Measurements from ENCODE around the gene CCL20.

The CCL20 gene

DNA sequence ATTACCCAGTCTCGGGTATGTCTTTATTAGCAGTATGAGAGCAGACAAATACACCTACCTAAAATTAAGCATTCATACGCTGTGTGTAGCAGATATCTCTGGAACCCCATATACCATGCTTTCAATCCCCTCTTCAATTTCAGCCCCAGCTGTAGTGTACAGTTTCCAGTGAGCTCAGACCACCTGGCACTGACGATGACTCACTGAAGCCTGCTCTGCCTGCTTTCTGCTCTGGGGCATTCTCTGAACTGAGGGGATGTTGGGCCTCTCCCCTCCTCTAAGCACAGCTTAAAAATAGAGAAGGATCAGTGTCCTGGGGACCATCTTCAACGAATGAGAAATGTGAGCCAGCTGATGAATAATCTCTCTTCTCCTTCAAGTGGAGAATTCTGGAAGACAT is 8.7 kb upstream of the CCL20 start:
- no peak for DNase-seq

DNA sequence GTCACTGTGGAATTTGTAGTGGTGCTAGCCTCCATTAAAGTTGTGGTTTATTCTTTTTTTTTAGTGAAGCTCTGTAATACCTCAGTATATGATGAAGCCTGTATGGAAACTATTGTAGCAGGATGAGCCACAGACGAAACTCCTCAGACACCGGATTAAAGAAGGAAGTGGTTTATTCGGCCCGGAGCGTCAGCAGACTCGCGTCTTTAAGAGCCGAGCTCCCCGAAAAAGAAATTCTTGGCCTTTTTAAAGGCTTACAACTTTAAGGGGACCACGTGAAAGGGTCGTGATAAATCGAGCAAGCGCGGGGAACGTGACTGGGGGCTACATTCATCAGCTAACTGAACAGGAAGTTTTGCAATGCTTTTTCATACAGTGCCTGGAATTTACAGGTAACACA is 8.1 kb upstream of the CCL20 start:
- DNase-seq: no peak

DNA sequence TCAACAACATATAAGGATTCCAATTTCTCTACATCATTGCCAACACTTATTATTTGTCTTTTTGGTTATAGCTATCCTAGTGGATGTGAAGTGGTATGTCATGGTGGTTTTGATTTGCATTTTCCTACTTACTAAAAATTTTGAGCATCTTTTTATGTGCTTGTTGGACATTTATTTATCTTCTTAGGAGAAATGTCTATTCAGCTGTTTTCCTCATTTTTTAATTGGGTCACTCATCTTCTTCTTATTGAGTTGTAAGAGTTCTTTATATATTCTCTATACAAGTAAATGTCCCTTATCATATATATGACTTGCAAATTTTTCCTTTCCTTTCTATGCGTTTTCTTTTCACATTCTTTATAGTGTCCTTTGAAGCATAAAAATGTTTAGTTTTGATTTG is 4.7 kb upstream of the CCL20 start:
- DNase-seq: no peak

DNA sequence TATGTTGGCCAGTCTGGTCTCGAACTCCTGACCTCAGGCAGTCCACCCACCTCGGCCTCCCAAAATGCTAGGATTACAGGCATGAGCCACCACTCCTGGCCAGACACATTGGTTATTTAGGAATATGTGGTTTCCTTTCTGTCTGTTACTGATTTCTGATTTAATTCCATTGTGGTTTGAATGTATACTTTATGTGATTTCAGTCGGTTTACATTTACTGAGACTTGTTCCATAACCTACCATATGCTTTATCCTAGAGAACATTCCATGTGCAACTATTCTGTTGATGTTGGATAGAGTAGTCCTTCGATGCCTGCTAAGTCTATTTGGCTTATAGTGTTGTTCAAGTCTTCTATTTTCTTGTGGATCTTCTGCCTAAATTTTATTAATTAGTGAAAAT is 1.6 kb upstream of the CCL20 start:
- DNase-seq: no peak

DNA sequence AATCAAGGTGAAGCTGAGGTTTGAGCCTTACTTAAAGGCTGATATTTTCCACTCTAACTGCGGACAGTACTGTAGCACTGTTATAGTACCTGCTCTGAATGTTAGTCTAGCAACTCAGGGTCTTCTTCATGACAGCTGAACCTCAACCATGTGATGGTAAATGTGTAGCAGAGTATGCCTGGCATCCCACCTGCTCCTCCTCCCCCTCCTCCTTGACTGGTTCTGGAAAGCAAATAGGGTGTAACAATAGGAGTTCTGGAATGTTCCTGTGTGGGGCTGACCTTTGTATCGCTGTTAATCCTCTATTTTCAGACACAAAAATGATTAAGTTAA is 447 bp upstream of the CCL20 start:
- DNase-seq: no peak

DNA sequence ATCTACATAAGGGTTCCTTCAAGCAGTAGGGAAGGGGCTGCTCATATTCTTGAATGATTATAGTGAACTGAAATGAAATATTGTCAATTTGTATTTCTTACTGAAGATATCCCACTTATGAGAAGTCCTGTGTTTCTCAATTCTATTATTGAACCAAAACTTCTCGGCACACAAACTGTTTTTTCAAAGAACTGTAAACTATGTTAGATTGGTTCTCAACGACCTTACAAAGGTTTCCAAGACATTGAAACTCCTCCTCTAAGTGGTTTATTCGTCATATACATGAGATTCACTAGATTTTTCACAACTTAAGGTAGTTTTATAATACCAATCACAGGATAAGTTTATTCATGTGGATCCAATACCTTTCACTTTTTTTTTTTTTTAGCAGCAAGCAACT is 1.4 kb downstream of the CCL20 start:
- no peak for DNase-seq

DNA sequence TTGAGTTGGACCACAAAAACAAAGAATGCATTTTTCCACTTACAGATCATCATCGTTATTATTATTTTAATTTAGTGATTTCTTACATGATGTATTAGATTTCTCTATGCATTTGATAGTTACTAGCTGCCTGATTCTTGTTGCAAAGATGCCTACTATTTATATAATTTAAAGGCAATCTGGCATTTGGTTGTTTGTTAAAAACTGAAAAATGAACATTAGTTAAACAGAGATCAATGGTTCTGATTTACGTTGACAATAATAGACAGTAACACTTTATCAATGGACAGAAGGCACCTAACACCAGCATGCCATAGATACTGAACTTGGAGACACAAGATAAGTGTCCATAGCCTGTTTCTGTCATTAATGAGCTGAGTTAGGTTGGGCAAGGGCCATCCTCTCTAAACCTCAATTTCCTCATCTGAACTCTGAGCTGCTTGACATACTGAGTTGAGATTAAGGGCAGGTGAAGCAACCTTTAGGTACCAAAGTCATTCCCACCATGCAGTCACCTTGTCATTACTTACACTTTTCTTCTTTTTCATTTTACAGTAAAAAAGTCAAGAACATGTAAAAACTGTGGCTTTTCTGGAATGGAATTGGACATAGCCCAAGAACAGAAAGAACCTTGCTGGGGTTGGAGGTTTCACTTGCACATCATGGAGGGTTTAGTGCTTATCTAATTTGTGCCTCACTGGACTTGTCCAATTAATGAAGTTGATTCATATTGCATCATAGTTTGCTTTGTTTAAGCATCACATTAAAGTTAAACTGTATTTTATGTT is 3.1 kb downstream of the CCL20 start:
- no peak for DNase-seq

DNA sequence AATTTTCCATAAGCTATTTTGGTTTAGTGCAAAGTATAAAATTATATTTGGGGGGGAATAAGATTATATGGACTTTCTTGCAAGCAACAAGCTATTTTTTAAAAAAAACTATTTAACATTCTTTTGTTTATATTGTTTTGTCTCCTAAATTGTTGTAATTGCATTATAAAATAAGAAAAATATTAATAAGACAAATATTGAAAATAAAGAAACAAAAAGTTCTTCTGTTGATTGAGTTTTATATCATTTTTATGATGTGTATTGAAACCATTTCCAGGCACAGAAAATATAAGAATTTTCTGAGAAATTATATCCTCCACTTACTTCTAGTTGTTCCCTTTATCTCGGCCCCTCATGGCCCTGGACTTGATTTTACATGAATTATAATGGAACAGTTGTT is 3.7 kb downstream of the CCL20 start:
- no peak for DNase-seq

DNA sequence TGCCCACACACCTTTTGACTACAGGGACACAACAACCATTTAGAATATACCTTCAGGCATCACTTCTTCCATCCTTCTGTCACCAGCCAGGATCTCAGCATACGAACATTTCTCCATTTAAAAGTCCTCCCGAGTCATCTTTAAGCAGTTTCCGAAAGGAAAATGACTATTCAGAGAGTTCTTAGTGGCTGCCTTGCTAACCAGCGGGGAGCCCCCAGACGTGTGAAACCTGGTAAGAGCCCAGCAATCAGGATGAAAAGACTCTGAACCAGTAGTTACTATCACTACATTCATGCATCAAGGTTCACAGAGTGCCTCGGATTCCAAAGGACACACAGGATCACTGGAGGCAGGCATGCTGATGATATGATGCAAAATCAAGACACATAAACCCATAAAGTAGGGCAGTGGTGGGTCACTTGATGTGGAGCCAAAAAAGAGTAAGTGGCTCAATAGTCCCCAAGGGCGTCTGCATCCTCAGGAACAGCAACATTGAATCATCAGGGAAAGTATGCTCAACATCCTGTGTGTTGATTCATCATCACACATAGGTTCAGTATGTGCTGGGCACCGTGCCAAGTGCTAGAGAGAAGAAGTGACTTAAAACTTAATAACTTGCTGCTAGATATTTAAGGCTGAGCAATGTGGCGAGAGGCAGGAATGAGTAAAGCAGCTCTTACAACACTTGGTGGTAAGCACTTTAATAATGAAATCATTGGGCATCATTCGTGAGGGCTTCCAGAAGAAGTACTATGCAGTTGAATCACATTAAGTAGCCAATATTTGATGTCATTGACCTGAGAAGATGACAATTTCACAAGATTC is 4.4 kb downstream of the CCL20 start:
- DNase-seq: no peak

DNA sequence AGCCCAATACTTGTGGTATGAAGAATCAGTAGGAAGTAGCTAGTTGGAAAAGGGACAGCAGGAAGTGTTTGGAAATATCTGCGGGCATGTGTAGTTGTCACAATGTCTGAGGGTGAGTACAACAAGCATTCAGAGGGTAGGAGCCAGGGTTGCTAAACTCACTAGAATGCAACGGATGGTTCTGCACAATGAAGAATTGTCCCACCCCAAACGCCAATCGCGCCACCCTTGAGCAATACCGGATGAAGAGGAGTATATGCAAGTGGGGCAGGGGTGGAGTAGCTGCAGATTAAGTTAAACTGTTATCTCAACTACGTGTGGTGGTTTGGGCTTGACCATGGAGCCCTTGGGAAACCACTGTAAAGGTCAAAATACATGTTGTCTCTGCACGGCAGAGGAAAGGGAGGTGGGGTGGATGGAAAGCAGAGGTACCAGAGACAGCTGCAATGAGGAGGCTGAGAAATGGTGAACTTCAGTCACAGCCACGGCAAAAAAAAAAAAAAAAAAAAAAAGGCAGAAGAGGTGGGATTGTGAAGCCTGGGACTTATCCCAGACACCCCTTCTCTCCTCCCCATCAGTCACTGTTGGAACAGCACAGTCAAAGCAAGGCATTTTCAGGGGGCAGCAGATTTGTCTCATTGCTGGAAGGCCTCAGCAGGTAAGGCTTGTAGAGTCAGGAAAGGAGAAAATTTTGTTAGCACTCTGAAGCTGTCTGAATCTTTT is 5.2 kb downstream of the CCL20 start:
- DNase-seq: no peak

DNA sequence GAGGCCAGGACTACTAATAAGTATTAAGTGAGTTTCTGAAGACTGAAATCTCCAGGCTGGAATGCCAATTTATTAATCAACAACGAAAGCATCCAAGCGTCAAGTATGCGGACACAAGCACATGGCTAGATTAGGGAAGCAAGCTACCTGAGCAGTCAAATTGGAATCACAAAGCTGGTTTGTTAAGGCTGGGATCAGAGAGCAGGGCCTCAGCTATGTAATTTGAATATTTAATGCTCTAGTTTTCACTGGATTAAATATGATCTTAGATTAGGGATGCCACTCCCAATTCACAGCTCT is 5.7 kb downstream of the CCL20 start:
- no peak for DNase-seq

DNA sequence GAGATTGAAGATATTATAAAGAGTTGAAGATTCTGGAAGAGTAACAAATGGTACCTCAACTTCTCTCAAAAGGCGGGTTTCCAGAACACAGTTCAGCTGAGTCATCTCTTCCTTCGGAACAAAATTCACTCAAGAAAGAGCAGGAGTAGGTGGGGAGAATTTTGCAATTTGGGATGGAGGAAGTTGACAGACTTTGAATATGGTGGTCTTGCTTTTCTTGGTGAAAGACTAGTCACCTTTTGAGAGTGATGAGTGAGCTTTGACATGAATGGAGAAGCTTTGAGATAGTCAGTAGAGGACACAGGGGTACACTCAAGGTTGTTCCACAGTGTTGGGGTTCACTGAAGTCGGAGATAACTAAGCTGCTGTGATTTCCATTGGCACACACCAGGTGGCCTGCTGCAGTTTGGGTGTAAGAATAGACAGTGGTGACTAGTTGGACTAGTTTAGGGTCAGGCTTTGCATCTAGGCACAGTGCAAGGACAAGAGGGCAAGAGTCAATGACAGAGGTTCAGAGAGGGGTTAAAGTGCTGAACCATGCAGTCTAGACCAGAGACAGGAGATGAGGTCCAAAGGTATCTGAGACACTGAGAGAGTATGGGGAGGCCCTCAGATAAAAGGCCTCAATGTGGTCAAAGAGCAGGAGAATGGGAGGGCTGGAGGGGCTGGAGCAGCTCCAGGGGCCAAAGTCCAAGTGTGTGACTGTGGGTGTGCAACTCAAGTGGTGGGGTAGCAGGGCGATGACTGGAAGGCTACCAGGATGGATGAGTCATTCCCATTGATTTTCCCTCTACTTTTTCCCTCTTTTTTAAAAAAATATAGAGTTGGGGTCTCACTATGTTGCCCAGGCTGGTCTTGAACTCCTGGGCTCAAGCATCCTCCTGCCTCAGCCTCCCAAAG is 7.7 kb downstream of the CCL20 start:
- no peak for DNase-seq

DNA sequence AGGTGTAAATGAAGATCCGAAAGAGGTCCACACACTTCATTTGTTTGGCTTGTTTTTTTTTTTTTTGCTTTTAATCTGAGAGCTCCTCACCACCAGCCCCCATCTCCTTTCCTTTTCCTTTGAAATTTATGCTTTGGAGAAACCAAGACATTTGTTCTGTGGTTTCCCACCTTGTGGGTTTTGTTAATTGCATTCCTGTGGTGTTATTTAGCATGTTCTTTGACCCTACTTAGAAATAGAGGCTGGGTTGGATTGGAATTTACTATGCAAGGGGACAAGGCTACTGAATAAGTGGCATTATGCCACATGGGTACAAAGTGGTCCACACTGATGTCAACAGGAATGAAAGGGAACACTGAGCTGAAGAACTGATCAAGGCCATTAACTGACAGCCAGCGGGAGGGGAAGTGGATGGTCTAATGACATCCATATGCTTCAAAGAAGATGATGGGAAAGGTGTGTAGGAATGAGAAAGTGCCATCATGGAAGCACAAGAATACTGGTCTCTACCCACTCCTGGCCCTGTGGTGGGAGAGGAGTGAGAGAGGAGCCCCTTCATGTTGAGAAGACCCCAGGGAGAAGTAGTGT is 8.9 kb downstream of the CCL20 start:
- DNase-seq: no peak

DNA sequence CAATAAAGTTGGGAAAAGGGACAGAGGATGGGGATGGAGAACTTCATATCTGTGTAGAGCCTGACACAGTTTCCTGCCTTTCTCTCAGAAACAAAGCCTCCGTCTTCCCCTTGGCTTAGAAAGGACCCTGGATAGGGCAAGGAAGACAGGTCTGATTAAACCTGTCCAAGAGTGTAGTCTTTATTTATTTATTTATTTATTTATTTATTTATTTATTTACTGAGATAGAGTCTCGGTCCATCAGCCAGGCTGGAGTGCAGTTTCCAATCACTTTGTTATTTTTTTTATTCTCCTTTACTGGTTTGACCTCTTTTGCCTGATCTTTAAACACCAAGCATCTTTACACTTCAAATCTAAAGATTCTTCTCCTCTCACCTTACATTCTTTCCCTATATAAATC is 10.3 kb downstream of the CCL20 start:
- DNase-seq: no peak

DNA sequence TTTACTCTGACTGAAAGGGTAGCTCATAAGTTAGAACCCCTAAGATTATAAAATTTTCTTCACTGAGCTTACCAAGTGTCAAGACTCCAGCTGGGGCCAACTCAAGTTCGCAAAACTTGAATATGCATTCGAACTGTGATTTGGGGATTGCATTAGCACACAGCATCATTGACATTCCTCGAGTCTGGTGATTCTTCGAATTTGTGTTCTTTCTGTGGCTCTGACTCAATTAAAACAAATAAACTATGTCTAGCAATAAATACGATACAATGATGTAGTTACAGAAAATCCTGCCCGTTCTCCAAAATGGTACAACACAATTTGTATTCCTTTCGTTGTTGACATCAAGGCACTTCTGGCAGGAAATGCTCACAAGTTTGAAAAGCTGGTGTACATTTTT is 11.1 kb downstream of the CCL20 start:
- no peak for DNase-seq

DNA sequence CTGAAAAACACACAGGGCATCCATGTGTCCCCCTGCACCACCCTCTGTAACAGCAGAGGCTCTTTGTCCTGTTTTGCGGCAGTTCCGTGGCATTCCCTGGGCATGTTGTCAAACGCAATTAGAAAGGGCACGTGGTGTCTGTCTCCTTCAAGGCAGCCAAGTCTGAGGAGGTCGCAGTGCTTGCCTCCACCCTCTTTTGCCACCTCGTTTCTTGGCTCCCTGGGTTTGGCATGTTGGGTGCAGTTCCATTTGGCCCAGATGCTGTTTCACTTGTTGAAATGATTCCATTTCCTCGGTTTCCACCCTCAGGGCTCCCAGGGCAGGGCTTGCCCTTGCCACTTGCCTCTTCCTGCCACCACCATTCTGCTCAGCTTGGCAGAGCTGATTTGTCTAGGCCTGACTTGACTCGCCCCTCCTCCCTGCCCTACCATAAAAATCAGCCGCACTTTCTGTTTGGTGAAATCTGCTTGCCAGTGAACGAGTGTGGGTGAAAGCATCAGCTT is 12.4 kb downstream of the CCL20 start:
- no peak for DNase-seq

DNA sequence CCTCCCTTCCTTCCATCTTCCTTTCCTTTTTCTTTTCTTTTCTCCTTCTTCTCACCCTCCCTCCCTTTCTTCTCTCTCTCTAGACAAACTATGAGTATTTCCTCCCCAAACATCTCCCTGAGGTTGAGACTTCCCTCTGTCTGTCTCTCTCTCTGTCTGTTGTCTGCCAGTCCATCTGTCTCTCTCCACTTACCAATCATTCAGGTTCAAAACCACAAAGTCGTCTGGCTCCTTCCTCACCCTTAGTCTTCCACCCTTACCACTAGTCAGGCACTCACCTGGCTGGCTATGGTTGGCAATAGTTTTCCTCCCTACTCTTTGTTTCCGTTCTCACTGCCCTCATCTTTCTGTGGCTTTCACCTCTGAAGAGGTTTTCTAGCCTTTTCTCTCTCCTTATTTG is 12.9 kb downstream of the CCL20 start:
- DNase-seq: no peak

DNA sequence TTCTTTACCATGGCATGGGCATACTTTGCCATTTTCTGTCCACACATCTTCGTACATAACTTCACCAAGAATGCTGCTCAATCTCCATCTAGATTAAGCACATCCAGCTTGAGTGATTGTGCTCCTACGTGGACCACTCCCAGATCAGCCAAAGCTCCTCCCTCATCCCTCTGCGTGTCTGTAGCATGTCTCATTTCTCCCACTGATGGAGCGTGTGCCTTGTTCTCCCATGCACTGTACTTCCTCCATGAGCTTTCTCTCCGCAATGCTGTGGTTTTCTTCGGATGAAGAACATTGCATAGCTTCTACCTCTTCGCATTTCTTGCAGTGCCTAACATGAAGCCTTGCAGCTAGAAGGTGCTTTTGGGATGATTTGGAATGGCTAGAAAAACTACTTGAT is 13.5 kb downstream of the CCL20 start:
- DNase-seq: no peak

DNA sequence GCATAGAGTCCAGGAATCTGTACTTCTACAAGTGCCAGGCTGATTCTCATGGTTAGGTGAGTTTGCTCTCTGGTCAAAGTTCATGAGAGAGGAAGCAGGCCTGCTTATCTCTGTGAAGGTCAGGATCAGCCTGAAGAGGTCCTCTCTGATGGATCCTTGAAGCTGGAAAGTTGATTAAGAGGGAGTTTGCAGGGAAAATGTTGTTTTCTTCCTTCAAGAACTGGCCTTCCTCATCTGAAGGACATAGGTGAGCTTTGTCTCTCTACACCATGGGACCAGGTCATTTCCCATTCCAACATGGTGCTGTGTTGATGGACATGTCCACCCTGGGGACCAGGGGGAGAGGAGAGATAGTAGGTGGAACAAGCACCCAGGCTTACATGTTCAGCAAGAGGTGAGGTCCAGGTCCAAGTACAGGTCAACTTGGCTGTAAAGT is 14.9 kb downstream of the CCL20 start:
- DNase-seq: no peak

DNA sequence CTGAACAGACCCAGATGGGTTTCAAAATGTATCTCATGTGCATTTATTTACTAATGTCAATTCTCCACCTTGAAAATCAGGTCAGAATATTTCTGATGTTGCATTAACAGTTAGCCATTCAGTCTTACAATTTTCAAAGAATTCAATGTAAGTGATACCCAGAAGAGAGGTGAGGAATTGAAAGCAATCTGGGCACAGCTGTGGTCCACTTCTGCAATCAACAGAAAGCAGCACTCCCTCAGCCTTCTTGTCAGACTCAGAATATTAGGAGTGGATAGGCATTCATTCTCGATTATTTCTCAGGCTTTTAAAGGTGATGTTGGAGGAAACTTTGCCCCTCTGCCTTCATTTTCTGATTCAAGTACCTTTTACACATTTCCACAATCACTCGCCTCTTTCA is 15.7 kb downstream of the CCL20 start:
- no peak for DNase-seq

DNA sequence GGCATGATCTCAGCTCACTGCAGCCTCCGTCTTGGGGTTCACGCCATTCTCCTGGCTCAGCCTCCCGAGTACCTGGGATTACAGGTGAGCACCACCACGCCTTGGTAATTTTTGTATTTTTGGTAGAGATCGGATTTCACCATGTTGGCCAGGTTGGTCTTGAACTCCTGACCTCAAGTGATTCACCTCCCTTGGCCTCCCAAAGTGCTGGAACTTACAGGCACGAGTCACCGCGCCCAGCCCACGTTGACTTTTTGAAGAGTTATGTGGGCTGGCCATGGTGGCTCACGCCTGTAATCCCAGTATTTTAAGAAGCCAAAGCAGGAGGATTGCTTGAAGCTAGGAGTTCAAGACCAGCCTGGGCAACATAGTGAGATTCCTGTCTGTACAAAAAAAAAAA is 20.8 kb downstream of the CCL20 start:
- no peak for DNase-seq

DNA sequence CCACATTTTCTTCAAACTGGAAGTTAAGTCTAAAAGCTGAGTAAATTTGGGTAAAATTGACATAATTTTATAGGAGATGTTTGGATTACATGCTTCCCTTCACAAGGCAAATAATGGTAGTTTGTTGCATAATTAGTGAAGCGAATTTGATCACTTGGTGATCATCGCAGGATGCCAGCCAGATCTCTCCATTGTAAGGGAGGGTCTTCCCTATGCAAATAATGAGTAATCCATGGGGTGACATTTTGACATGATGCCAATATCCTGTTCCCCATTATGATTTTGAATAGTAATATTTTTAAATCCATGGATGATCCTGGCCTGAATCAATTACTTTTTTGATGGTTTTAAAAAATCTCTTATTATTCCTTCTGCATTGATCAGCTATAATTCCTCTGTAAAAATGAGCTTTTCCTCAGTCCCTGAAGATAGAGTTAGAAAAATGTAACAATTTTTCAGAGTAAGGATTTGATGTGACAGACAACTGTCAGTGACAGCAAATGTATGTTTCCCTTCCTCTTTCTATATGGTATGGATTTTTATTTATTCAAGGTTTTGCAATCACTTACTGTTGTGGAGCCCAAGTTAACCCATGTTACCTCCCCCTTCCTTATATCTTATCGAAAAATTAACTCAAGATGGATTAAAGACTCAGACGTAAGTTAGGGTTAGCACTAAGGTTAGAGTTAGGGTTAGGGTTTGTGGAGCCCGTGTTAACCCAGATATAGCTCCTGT is 21.4 kb downstream of the CCL20 start:
- DNase-seq: no peak
